GM18858 (cell line): ENCODE data around the gene SH3BGRL2.

Experiments used
- ATAC-seq: cut with Tn5 transposase; IDR thresholded peaks from one replicate; pipeline ENCODE4 v1.9.1; 2021; ENCODE audit not compliant: unreplicated experiment

Gene SH3BGRL2

DNA sequence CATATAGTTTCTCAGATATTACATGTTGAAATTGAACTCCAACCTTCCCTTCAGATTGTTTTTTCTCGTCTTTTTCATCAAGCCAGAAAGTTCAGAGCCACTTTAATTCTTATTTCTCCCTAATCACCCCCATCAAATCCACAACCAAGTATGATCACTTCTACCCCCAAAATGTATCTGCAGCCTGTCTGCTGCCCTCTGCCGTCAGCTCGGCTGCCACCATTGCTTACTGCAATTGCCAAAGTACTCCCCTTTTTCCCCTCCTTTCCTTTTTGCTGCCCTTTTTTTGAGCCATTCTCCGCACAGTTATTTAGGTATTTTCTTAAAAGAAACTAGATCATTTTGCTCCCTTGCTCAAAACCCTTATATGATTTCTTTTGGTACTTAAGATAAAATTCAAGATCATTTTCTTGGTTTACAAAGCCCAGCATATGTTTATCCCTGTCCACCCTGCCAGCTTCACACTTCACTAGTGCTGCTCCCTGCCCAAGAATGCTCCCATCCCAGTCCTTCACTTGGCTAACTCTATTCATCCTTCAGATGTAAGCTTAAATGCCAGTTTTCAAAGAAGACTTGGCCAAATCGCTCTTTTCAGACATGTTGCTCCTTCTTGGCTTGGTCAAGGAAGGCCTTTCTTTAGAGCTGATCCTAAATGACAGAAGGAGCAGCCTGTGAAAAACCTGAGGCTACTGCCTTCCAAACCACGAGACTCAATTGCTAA, 63.7 kb downstream of the SH3BGRL2 start:
- ATAC-seq, result no peak

DNA sequence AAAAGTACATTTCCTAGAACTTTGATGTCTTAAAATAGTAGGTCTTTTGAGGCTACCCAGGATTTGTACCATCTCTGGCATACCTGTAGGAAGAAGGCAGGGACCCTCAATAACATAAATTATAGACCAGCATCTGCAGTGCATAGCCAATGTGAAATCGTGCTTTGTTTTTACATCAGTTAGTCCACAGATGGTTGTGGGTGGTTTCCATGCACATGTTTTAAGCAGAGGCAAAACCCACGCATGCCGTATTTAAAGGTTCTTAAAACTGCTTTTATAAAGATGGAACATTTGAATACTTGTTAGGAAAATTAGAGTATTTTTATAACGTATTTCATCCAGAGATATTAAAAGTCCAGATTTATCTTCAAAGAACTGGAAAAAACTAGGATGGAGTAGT, 66.3 kb downstream of the SH3BGRL2 start:
- ATAC-seq, result no peak

- ATAC-seq, result no peak
Measured at GRCh38 chr6:79699606-79700005, 68.5 kb downstream of the SH3BGRL2 start.

DNA sequence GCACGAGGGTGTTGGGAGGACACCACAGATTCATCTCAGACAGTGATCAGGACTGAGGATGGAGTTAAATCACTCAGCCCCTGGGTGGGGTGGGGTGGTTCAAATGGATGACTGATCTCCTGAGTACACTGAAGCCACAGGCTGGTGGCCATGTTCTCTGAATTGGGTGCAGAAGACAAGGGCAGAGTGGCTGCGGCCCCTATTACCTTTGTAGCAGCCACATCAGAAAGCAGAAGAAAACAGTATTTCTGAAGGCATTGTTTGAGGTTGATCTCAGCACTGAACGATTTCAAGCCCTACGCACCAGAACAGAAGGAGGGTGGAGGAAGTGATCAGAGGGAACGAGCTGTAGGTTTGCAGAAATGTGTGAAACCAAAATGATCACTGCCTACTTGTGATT, 71.6 kb downstream of the SH3BGRL2 start:
- no peak for ATAC-seq

DNA sequence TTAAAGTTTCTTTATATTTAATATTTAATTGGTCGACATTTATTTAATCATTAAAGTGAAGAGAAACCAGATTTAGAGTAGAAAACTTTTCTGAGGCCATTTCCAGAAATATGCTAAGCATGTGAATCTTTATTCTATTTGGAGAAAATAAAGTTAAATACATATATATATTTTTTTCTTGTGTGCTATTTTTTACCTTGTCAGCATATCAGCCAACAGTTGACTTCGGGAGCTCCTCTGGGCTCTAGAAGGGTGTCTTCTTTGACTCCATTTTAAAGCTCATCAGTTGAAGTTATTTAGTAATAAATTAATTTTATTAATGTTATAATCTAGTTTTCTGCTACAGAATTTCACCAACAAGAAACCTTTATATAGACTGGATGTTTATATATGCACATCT, 73.1 kb downstream of the SH3BGRL2 start:
- ATAC-seq, result no peak

GRCh38 chr6:79705456-79705995, 74.4 kb downstream of the SH3BGRL2 start:
- no peak for ATAC-seq

GRCh38 chr6:79706527-79706926, 75.4 kb downstream of the SH3BGRL2 start:
- no peak for ATAC-seq

DNA sequence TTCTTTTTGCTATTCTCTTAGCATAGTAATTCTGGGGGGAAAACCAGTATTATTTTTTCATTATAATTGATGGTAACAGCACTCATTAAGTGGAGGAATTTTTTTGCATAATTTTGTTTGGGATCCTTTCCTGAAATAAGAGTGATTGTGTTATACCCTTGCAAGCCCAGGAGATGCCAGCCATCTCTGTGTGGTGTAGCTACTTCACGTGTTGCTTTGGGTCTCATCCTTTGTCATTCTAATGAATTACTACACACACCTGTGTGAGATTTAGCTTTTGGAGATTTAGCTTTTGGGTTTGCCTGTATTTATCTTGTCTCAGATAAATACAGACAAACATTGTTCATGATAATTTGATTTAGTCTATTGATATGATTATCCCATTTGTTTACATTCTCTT, 76.5 kb downstream of the SH3BGRL2 start:
- ATAC-seq, result no peak

GRCh38 chr6:79708095-79708791, 77.1 kb downstream of the SH3BGRL2 start:
- ATAC-seq, result no peak

DNA sequence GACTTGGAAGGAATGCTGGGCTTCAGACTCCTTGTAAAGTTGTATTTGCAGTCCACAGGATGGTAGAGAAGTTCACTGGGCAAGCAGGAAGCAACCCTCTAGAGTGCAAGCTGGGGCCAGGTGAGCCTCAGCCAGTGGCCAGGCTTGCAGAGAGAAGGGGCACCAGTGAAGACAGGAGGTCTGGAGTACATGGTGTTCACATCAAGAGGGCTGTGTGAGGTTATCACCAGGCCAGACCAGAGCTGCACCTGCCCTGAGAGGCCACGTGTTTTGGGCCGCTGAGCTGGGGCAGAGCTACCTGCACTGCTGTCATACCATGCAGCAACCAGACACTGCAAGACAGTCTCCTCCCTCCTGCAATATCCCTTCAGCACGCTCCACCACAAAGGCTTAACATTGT, 79.0 kb downstream of the SH3BGRL2 start:
- ATAC-seq, result no peak

GRCh38 chr6:79711167-79711566, 80.0 kb downstream of the SH3BGRL2 start:
- ATAC-seq, result no peak

DNA sequence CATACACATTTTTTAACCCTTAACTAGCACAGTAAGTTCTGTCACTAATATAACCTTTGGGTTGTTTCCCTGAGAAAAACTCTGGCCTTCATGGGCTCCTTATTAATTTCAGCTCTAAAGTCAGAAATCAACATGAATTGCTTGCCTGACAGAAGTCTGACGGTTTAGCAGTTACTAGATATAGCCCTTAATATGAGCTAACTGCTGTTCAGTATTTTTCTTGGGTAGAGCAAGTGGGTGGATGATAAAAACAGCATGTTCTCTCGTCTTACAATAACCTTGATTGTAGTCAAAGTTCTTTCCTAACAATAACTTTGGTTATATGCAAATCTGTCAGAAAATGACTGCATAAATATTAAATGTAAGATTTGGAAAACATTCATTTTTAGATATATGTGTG, 81.0 kb downstream of the SH3BGRL2 start:
- no peak for ATAC-seq

DNA sequence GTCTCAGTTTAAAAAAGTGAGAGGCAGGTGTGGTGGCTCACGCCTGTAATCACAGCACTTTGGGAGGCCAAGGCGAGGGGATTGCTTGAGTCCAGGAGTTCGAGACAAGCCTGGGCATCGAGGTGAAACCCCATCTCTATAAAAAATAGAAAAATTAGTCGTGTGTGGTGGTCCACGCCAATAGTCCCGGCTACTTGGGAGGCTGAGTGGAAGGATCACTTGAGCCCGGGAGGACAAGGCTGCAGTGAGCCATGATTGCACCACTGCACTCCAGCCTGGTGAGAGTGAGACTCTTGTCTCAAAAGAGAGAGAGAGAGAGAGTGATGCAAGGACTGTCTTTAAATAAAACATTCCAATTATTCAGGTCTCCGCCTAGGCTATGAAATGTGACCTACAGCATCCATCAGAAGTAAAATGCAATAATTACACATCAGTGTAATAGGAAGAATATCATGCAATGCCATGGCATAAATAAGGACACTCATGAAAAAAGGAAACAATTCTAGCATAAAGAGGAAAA, 81.5 kb downstream of the SH3BGRL2 start:
- ATAC-seq, result no peak

- ATAC-seq, result peak; percentile 67
Measured at GRCh38 chr6:79713701-79714322, 82.7 kb downstream of the SH3BGRL2 start.

DNA sequence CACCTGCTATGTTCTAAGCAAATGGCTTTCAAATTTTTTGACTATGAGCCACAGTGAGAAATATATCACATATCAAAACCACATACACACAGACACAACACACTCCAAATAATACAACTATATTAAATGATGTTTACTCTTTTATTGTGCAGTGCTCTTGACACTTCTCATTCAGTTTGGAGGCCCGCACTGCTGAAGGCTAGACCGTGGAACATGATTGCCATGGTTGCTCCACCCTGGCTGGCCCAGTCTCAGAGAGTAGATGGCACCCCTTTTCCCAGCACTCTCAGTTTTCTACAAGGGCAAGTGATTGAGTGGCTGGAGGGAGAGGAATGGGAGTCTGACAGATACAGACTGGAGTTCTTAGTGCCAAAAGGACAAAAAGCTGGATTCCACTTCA, 86.9 kb downstream of the SH3BGRL2 start:
- ATAC-seq, result no peak

GRCh38 chr6:79718509-79719247, 87.5 kb downstream of the SH3BGRL2 start:
- no peak for ATAC-seq

- no peak for ATAC-seq
Measured at GRCh38 chr6:79719248-79719960, 88.3 kb downstream of the SH3BGRL2 start.

GRCh38 chr6:79724816-79725215, 93.7 kb downstream of the SH3BGRL2 start:
- no peak for ATAC-seq

GRCh38 chr6:79731471-79731870, 100.3 kb downstream of the SH3BGRL2 start:
- ATAC-seq, result no peak

GRCh38 chr6:79733388-79733787, 102.3 kb downstream of the SH3BGRL2 start:
- ATAC-seq, result no peak
